IPS DF 4.7 (cell line): Measurements from ENCODE around the gene SEC24C.
"Not testable (repeated sequence)": the region's sequence is repeated elsewhere in the genome, so short reads cannot be mapped to it uniquely, and the experiment has no call there.

ENCODE experiments used
- DNase-seq: peaks from one replicate; pipeline ENCODE4 v3.0.0-alpha.2; 2013; ENCODE audit warnings: low spot score; ENCODE audit errors: extremely low read depth

SEC24C gene

DNA sequence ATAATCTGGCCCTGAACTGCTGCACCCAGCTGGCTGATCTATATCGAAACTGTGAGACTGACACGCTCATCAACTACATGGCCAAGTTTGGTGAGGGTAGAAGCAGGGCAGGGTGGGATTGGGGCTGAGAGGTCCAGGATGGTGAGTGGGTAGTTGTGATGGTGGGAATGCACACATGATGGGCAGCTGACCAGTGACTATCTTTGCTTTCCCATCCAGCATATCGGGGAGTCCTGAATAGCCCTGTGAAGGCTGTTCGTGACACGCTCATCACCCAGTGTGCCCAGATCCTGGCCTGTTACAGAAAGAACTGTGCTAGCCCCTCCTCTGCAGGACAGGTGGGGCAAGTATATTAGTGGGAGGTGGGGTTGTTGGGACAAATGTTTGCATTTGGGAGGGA, 25.2 kb downstream of the SEC24C start:
- no peak for DNase-seq

DNA sequence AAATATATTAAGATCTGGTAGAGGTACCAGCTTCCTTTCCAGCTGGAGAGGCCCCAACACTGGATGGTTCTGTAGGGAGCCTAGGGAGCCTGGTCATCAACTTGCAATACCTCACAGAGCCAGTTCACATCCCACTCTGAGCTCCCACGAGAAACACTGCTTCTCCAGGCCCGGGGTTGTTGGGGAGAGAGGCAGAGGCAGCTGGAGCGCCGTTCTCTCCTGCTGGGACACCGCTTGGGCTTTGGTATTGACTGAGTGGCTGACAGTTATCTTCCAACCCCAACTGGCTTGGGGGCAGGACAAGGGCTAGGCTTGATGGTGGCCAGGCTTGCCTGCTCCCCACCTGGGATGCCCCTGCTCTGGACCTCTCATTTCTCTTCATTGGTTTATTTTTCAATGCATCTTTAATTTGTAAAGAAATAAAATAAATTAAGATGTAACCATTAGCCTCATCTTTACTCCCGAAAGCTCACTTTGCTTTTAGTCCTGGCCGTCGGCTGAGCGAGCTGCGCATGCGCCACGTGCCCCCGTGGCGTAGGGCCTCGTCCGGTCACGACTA, 27.6 kb downstream of the SEC24C start:
- no peak for DNase-seq

DNA sequence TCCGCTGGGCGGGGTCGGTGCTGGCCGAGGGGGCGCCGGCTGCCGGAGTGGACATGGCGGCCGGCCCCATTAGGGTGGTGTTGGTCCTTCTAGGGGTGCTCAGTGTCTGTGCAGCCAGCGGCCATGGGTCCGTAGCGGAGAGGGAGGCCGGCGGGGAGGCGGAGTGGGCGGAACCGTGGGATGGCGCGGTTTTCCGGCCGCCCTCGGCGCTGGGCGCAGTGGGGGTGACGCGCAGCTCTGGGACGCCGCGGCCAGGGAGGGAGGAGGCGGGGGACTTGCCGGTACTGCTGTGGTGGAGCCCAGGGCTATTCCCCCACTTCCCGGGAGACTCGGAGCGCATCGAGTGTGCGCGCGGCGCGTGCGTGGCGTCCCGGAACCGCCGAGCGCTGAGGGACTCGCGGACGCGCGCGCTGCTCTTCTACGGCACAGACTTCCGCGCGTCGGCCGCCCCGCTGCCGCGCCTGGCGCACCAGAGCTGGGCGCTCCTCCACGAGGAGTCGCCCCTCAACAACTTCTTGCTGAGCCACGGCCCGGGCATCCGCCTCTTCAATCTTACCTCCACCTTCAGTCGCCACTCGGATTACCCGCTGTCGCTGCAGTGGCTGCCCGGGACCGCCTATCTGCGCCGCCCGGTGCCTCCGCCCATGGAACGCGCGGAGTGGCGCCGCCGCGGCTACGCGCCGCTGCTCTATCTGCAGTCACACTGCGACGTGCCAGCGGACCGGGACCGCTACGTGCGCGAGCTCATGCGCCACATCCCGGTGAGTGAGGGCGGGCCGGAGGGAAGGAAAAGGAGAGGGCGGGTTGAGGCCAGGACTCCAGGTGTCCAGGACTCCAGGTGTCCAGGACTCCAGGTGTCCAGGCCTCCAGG, 28.3 kb downstream of the SEC24C start:
- DNase-seq = no peak

DNA sequence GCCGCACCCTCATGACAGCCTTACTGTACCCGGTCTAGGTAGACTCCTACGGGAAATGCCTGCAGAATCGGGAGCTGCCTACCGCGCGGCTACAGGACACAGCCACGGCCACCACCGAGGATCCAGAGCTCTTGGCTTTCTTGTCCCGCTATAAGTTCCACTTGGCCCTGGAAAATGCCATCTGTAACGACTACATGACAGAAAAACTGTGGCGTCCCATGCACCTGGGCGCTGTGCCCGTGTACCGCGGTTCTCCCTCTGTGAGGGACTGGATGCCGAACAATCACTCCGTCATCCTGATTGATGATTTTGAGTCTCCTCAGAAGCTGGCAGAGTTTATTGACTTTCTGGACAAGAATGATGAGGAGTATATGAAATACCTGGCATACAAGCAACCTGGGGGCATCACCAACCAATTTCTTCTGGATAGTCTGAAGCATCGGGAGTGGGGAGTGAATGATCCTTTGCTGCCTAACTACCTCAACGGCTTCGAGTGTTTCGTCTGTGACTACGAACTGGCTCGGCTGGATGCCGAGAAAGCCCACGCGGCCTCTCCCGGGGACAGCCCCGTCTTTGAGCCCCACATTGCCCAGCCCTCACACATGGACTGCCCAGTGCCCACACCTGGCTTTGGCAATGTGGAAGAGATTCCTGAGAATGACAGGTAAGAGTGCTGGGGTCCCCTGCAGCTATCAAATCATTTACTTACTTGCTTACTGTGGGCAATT, 29.1 kb downstream of the SEC24C start:
- no peak for DNase-seq

DNA sequence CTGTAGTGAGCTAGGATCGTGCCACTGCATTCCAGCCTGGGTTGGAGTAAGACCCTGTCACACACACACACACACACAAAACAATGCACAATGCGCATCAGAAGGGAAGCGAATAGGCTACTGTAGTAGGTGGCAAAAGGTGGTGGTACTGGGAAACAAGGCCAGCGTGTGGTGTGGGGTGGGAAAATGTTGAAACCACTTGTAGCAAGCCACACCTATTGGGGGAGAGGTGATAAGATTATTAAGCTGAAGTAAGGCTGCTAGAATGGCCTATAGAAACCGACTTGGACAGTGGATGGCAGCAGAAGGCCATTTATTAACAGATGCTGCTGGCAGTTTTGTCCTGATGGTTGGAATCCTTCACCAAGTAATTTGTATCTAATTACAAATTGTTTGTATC, 30.5 kb downstream of the SEC24C start:
- no peak for DNase-seq

DNA sequence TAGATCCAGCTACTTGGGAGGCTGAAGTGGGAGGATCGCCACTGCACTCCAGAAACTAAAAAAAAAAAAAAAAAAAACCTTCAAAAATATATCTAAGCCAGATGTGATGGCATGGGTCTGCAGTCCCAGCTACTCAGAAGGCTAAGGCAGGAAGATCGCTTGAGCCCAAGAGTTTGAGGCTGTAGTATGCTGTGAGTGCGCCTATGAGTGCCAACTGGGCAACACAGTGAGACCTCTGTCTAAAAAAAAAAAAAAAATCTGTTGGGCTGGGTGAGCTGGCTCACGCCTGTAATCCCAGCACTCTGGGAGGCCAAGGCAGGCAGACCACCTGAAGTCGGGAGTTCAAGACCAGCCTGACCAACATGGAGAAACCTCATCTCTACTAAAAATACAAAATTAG, 34.8 kb downstream of the SEC24C start:
- no peak for DNase-seq

DNA sequence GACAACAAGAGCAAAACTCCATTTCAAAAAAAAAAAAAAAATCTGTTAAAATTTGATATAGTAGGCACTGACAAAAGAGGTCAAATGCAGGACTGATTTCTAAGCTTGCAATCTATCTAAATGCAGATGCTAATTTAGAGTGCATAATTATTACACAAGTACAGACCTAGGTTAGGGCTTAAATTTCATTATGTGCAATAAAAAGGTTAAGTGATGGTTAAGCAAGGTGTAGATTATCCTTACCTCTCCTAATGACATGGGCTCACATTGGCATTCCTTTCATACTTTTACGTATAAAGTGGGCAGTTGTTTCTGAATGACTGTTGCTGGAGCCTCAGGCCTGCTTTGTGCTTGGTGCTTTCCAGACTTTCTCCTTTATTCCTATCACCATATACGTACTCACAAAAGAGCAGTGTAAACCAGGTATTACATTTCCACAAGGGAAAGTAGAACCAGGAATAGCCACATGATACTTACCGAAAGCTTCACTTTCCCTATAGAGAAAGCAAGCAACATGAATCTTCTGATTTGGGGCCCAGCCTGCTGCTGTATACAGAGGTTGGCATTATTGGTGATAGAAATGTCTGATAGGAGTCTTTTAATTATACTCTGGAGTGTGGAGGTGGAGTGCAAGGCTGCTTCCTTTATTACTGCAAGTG, 35.5 kb downstream of the SEC24C start:
- DNase-seq = no peak

DNA sequence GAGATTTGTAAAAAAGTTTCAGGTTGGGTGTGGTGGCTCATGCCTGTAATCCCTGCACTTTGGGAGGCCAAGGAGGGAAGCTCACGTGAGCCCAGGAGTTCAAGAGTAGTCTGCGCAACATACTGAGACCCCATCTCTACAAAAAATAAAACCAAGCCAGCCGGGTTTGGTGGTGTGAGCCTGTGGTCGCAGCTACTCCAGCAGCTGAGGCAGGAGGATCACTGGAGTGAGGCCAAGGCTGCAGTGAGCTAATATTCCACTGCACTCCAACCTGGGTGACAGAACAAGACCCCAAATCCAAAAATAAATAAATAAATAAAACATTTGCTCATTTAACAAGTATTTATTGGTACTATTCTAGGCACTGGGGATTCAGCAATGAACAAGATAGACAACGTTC, 36.1 kb downstream of the SEC24C start:
- DNase-seq = no peak

DNA sequence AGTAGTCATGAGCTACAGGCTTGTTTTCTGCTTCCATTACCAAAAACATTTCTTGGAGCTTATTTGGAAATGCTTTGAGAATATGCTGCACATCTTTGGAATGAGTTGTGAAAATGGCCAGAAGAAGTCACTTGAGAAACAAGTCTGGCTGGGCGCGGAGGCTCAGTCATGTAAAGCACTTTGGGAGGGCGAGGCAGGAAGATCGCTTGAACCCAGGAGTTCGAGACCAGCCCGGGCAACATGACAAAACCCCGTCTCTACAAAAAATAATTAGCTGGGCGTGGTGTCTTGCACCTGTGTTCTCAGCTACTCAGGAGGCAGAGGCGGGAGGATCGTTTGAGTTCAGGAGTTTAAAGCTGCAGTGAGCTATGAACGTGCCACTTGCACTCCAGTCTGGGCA, 36.8 kb downstream of the SEC24C start:
- no peak for DNase-seq

DNA sequence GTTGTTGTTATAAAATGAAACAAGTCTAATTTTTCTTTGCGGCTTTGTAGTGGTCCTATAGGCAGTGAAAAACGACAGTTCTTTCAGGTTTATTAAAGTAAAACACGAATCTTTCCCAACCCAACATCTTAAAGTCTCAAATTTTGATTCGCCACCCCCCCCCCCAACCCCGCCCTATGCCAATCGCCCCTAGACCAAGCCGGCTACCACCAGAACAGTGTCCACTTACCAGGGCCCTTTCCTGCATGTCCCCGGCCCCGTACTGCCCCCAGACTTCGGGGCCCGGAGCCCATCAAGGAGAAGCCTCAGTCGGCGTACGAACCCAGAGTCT, 37.3 kb downstream of the SEC24C start:
- DNase-seq = no peak

DNA sequence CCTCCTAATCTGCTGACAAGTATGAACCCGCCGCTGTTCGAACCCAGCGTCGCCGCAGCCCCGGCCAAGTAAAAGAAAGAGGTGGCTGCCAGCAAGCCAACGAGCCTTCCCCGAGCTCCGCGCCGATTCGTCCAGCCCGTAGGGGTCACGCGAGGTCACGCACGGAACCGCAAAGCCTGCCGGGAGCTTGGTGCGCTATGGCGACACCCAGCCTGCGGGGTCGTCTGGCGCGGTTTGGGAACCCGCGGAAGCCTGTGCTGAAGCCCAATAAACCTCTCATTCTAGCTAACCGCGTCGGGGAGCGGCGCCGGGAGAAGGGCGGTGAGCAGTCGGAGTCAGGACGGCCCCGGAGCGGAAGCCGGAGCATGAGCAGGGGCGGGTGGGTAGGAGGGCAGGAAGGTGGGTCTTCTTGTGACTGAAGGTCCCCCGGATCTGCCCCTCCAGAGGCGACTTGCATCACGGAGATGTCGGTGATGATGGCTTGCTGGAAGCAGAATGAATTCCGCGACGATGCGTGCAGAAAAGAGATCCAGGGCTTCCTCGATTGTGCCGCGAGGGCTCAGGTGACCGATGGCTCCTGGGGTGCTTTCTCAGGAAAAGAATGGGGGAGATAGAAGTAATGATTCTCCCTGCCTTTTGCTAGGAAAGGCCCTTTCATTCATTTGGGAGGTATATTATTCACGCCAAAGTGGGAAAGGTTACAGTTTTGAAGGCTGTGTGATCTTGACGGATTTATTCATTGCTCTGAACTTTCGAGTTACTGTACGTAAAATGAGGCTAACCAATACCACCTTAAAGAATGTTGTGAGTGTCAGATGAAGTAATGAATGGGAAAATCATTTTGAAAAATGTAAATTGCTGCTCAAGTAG, 37.9 kb downstream of the SEC24C start, which contains the start of gene CHCHD1:
Gene CHCHD1 (plus strand): TSS at position 170 of the 870 bp plus-strand sequence. CDS start 28 bp downstream, at position 198.
- DNase-seq = peak; percentile 51

DNA sequence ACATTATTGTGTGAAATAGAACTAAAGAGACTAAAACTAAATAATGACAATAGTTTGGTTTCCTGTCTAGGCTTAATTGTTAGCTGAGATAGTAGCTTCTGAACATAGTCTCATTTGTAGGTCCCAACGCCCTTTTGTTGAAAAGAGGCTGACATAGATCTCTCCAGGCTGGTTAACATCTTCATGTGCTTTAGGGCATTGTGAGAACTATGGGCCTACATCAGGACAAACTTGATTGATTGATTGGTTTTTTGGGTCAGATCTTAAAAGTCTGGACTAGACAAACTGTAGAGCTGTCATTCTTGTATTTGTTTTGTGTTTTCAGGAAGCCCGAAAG, 38.5 kb downstream of the SEC24C start:
- no peak for DNase-seq

DNA sequence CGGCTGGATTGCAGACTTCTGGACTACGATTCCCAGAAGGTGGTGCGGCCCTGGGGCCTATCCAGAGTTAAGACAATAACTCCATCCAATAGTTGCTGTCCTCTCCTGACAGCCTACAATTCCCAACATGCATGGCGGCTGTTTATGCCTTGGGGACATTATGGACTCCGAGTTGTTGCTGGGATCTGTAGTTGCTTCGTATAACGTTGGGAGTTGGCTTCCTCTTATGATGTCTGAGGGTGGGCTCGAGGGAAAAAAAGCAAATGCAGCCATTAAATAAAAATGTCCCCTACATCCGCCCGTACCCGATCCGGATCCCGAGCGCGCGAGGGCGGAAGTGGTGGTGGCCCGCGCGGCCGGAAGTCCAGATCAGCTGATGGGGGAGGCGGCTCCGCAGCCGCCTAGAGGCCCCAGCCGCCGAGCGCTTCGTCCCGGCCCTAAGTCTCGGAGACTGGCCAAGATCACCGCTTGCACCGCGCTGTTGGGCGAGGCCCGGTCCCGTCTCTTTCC, 41.1 kb downstream of the SEC24C start, which contains the start of gene ZSWIM8:
Gene ZSWIM8 (plus strand): TSS at position 396 of the 510 bp plus-strand sequence. CDS start 273 bp downstream, outside the sequence.
- DNase-seq = peak; percentile 71

DNA sequence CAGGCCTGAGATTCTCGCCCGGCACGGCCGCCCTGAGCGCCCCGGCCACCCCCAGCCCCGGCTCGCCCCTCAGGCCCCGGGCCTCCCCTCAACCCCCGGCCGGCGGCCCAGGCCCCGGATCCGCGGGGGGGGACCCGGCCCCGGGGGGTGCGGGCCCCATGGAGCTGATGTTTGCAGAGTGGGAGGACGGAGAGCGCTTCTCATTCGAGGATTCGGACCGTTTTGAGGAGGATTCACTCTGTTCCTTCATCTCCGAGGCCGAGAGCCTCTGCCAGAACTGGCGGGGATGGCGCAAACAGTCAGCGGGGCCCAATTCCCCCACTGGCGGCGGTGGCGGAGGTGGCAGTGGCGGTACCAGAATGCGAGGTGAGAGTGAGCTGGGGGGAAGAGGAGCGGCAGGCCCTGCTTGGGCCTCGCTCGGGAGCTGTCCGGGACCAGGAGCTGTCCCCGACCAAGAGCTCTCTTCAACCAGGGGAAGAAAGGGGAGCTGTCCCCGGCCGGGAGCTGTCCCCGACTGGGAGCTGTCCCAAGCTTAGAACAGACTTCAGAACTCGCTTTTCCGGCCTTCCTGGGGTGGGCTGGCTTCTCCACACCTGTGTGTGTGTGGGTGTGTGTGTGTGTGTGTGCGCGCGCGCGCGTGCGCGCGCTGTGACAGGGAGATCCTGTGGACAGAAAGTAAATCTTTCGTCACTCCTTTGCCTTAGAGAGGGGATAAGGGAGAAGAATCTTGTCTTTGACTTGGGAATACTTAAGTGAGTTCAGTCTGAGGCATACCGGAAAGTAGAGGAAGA, 41.7 kb downstream of the SEC24C start:
- DNase-seq = no peak

DNA sequence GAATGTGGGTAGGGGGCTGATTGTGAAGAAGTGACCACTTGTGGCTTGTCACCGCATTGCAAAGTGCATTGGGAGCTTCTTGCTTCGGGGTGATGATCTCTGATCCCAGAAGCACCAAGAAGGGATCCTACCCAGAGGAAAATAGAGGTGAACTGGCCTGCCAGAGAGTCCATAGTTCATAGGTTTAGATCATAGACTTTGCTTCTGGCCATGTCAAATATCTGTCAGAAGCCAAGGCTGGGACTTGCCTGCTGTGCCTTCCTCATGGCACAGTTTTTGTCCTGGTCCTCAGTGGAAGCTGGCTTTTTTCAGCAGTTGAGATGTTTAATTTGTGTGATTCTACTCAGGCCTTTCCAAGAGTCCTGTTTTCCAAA, 42.3 kb downstream of the SEC24C start:
- no peak for DNase-seq

DNA sequence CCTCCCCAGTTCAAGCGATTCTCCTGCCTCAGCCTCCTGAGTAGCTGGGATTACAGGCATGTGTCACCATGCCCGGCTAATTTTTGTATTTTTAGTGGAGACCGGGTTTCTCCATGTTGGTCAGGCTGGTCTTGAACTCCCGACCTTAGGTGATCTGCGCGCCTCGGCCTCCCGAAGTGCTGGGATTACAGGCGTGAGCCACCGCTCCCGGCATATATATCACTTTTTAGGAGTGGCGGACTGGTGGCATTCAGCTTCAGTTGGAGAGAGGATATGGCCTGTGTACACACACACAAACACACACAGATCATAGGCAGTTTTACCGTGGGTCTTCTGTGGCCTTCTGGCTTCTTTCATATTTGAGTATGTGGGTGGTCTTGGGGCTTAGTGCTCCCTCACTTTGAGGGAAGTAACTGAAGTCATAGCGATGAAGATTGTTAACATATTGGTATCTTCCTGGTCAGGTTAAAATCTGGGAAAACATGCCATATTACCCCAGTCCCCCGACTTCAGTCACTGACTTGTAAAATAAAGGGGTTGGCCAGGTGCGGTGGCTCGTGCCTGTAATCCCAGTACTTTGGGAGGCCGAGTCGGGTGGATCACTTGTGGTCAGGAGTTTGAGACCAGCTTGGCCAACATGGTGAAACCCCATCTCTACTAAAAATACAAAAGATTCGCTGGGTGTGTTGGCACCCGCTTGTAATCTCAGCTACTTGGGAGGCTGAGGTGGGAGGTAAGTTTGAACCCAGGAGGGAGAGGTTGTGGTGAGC, 43.0 kb downstream of the SEC24C start:
- not testable (repeated sequence) for DNase-seq

DNA sequence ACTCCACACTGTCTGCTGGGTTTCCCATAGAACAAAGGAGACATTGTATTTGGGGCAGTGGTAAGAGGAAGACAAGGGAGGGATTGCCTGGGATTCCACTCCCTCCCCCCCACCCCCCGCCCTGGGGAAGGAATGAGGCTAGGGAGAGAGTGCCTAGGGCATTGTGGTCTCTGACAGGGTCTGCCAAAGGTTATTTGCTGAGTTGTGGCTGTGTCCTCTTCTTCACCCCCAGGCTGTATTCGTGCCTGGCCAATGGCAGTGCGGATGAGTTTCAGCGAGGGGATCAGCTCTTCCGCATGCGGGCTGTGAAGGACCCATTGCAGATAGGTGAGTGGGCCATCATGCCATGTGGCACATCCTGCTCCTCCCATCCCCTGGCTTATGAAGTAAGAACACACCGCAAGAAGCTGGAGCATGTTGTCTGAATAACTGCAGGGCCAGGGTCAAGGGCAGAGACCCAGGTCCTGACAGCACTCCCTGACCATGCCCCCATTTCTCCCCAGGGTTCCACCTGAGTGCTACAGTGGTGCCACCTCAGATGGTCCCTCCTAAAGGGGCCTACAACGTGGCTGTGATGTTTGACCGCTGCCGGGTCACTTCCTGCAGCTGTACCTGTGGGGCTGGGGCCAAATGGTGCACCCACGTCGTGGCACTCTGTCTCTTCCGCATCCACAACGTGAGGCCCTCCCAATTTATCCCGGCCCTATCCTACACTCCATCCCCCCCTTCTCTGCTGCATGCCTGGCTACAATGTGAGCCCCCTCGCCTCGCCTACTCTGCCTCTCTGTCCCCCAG, 44.9 kb downstream of the SEC24C start:
- DNase-seq = no peak

DNA sequence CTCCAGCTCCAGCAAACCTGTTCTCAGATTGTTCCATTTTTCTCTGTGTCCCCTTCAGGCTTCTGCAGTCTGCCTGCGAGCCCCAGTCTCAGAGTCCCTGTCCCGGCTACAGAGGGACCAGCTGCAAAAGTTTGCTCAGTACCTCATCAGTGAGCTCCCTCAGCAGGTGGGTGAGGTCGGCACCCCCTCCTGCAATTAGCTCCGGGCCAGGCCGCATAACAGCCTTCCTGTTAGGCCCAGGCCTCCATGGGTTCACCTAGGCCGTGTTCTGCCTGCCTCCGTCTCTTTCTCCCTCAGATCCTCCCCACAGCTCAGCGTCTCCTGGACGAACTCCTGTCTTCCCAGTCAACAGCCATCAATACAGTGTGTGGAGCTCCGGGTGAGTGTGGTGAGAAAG, 45.5 kb downstream of the SEC24C start:
- DNase-seq = no peak
